T-helper 1 cell treated with Interleukin-12 subunit alpha and Interleukin-12 subunit beta and Interleukin-4 antibody, amounts not matched to agents 30 μg/mL and 1 μg/mL, for 36 hours (primary cell): Measurements from ENCODE around the gene CDK14.

ENCODE experiments used
- H3K27ac Mint-ChIP-seq: one replicate; pipeline ENCODE4 v1.8.0; 2021; ENCODE audit warnings: mild to moderate bottlenecking, mixed read lengths
- H3K27me3 Mint-ChIP-seq: one replicate; pipeline ENCODE4 v1.8.0; 2021; ENCODE audit warnings: low read depth, mixed read lengths
- H3K36me3 Mint-ChIP-seq: one replicate; pipeline ENCODE4 v1.8.0; 2021; ENCODE audit warnings: low read depth, mixed read lengths
- H3K4me1 Mint-ChIP-seq: one replicate; pipeline ENCODE4 v1.8.0; 2021; ENCODE audit warnings: low read depth, mixed read lengths
- H3K4me3 Mint-ChIP-seq: one replicate; pipeline ENCODE4 v1.8.0; 2021; ENCODE audit warnings: mild to moderate bottlenecking, moderate library complexity, mixed read lengths
- H3K9me3 Mint-ChIP-seq: one replicate; pipeline ENCODE4 v1.8.0; 2021; ENCODE audit warnings: mixed read lengths

Gene CDK14

GRCh38 chr7:90595801-90596670 is at the start of gene CDK14:
Gene CDK14 (plus strand): TSS chr7:90596321. CDS start chr7:90596628, 307 bp downstream.
- Mint-ChIP-seq H3K4me1 (peaks cover 10% of the 10 kb centered on the region), H3K36me3 (no peaks in the 10 kb centered on the region), H3K27me3 (peaks cover 52% of the 10 kb centered on the region), H3K4me3 (peak within 1 kb of the TSS; percentile 76), H3K9me3 (no peaks in the 10 kb centered on the region), H3K27ac (no peak within 1 kb of the TSS)

GRCh38 chr7:90551036-90551435 is 45.1 kb upstream of the CDK14 start:
- H3K36me3 Mint-ChIP-seq = no peaks in the 10 kb centered on the region
- H3K9me3 Mint-ChIP-seq = no peaks in the 10 kb centered on the region
- H3K4me1 Mint-ChIP-seq = no peaks in the 10 kb centered on the region
- no peak overlapping the region for H3K27ac Mint-ChIP-seq
- no peaks in the 10 kb centered on the region for H3K27me3 Mint-ChIP-seq
- H3K4me3 Mint-ChIP-seq = no peak overlapping the region

GRCh38 chr7:90552521-90552920 is 43.6 kb upstream of the CDK14 start:
- H3K4me1 Mint-ChIP-seq = no peaks in the 10 kb centered on the region

GRCh38 chr7:90560730-90561129 is 35.4 kb upstream of the CDK14 start:
- no peaks in the 10 kb centered on the region for H3K27me3 Mint-ChIP-seq
- H3K9me3 Mint-ChIP-seq = no peaks in the 10 kb centered on the region
- H3K4me3 Mint-ChIP-seq = no peak overlapping the region
- no peaks in the 10 kb centered on the region for H3K4me1 Mint-ChIP-seq
- H3K36me3 Mint-ChIP-seq = no peaks in the 10 kb centered on the region
- no peak overlapping the region for H3K27ac Mint-ChIP-seq

More at GRCh38 chr7:90552521-90552920, 43.6 kb upstream of the CDK14 start:
- H3K9me3 Mint-ChIP-seq = no peaks in the 10 kb centered on the region
- H3K36me3 Mint-ChIP-seq = no peaks in the 10 kb centered on the region
- no peak overlapping the region for H3K27ac Mint-ChIP-seq
- H3K27me3 Mint-ChIP-seq = no peaks in the 10 kb centered on the region
- H3K4me3 Mint-ChIP-seq = no peak overlapping the region

GRCh38 chr7:90563286-90563685 is 32.8 kb upstream of the CDK14 start:
- H3K27me3 Mint-ChIP-seq = no peaks in the 10 kb centered on the region
- H3K4me3 Mint-ChIP-seq = no peak overlapping the region
- H3K27ac Mint-ChIP-seq = no peak overlapping the region
- H3K36me3 Mint-ChIP-seq = no peaks in the 10 kb centered on the region
- no peaks in the 10 kb centered on the region for H3K9me3 Mint-ChIP-seq
- H3K4me1 Mint-ChIP-seq = no peaks in the 10 kb centered on the region

GRCh38 chr7:90564455-90564854 is 31.7 kb upstream of the CDK14 start:
- H3K27me3 Mint-ChIP-seq = no peaks in the 10 kb centered on the region
- H3K9me3 Mint-ChIP-seq = no peaks in the 10 kb centered on the region
- no peaks in the 10 kb centered on the region for H3K36me3 Mint-ChIP-seq
- H3K4me1 Mint-ChIP-seq = no peaks in the 10 kb centered on the region
- H3K27ac Mint-ChIP-seq = no peak overlapping the region
- no peak overlapping the region for H3K4me3 Mint-ChIP-seq

GRCh38 chr7:90568213-90568612 is 27.9 kb upstream of the CDK14 start:
- H3K36me3 Mint-ChIP-seq = no peaks in the 10 kb centered on the region
- H3K4me1 Mint-ChIP-seq = no peaks in the 10 kb centered on the region
- H3K4me3 Mint-ChIP-seq = no peak overlapping the region
- no peak overlapping the region for H3K27ac Mint-ChIP-seq
- H3K9me3 Mint-ChIP-seq = no peaks in the 10 kb centered on the region
- H3K27me3 Mint-ChIP-seq = no peaks in the 10 kb centered on the region

- Mint-ChIP-seq H3K9me3 (no peaks in the 10 kb centered on the region), H3K27me3 (no peaks in the 10 kb centered on the region), H3K4me1 (no peaks in the 10 kb centered on the region), H3K4me3 (no peak overlapping the region), H3K36me3 (no peaks in the 10 kb centered on the region), H3K27ac (no peak overlapping the region)
Observed at GRCh38 chr7:90569368-90569767, 26.8 kb upstream of the CDK14 start.

- no peaks in the 10 kb centered on the region for H3K9me3 Mint-ChIP-seq
- H3K27me3 Mint-ChIP-seq = no peaks in the 10 kb centered on the region
- no peaks in the 10 kb centered on the region for H3K36me3 Mint-ChIP-seq
- H3K4me3 Mint-ChIP-seq = no peak overlapping the region
- no peaks in the 10 kb centered on the region for H3K4me1 Mint-ChIP-seq
- H3K27ac Mint-ChIP-seq = no peak overlapping the region
Observed at GRCh38 chr7:90570373-90570959, 25.7 kb upstream of the CDK14 start.

GRCh38 chr7:90574146-90574819 is 21.8 kb upstream of the CDK14 start:
- Mint-ChIP-seq H3K36me3 (no peaks in the 10 kb centered on the region), H3K4me1 (no peaks in the 10 kb centered on the region), H3K9me3 (no peaks in the 10 kb centered on the region), H3K4me3 (no peak overlapping the region), H3K27me3 (no peaks in the 10 kb centered on the region), H3K27ac (no peak overlapping the region)

GRCh38 chr7:90574820-90575187 is 21.3 kb upstream of the CDK14 start:
- no peak overlapping the region for H3K27ac Mint-ChIP-seq

GRCh38 chr7:90579181-90579688 is 16.9 kb upstream of the CDK14 start:
- no peaks in the 10 kb centered on the region for H3K9me3 Mint-ChIP-seq
- H3K36me3 Mint-ChIP-seq = no peaks in the 10 kb centered on the region
- H3K27ac Mint-ChIP-seq = no peak overlapping the region
- no peaks in the 10 kb centered on the region for H3K27me3 Mint-ChIP-seq
- no peak overlapping the region for H3K4me3 Mint-ChIP-seq
- no peaks in the 10 kb centered on the region for H3K4me1 Mint-ChIP-seq

More at GRCh38 chr7:90574820-90575187, 21.3 kb upstream of the CDK14 start:
- H3K27me3 Mint-ChIP-seq = no peaks in the 10 kb centered on the region
- H3K36me3 Mint-ChIP-seq = no peaks in the 10 kb centered on the region
- no peaks in the 10 kb centered on the region for H3K9me3 Mint-ChIP-seq
- no peaks in the 10 kb centered on the region for H3K4me1 Mint-ChIP-seq
- H3K4me3 Mint-ChIP-seq = no peak overlapping the region

GRCh38 chr7:90580051-90580450 is 16.1 kb upstream of the CDK14 start:
- Mint-ChIP-seq H3K4me3 (no peak overlapping the region), H3K9me3 (no peaks in the 10 kb centered on the region), H3K4me1 (no peaks in the 10 kb centered on the region), H3K27ac (no peak overlapping the region), H3K36me3 (no peaks in the 10 kb centered on the region), H3K27me3 (no peaks in the 10 kb centered on the region)

GRCh38 chr7:90582164-90582563 is 14.0 kb upstream of the CDK14 start:
- H3K4me3 Mint-ChIP-seq = no peak overlapping the region
- H3K27me3 Mint-ChIP-seq = no peaks in the 10 kb centered on the region
- H3K9me3 Mint-ChIP-seq = no peaks in the 10 kb centered on the region
- no peaks in the 10 kb centered on the region for H3K4me1 Mint-ChIP-seq
- no peaks in the 10 kb centered on the region for H3K36me3 Mint-ChIP-seq
- H3K27ac Mint-ChIP-seq = no peak overlapping the region

- no peaks in the 10 kb centered on the region for H3K27me3 Mint-ChIP-seq
- no peaks in the 10 kb centered on the region for H3K9me3 Mint-ChIP-seq
- H3K4me3 Mint-ChIP-seq = no peak overlapping the region
- H3K27ac Mint-ChIP-seq = no peak overlapping the region
- H3K36me3 Mint-ChIP-seq = no peaks in the 10 kb centered on the region
- no peaks in the 10 kb centered on the region for H3K4me1 Mint-ChIP-seq
Observed at GRCh38 chr7:90584378-90584777, 11.7 kb upstream of the CDK14 start.
